Spleen (tissue), 11 donors: ENCODE results near the gene EPHB6. TPM values are rescaled to one million over a fixed set of nuclear protein-coding genes. Genes with fewer than 3 reads are reported as not detected.

ENCODE experiments used
- DNase-seq: peaks from one replicate; pipeline ENCODE4 v3.0.0-alpha.2; 2020
- H3K27ac ChIP-seq, 8 donors: fragments of 200-600 bp; sonication (generic) in 7 of 8; 1 replicate in 4 of 8; 2 replicates in 4 of 8; pipeline versions ENCODE4 v1.5.0 to v1.8.0; 2016 to 2021; ENCODE audit warnings: inconsistent platforms in 4 of 8, mild to moderate bottlenecking in 4 of 8, moderate library complexity in 1 of 8
- H3K27me3 ChIP-seq, 7 donors: fragments of 200-600 bp; sonication (generic) in 6 of 7; replicated peaks in 1 of 7; 1 replicate in 4 of 7; 2 replicates in 3 of 7; pipeline versions ENCODE4 v1.5.0 to v1.8.0; 2016 to 2021; ENCODE audit warnings: inconsistent platforms in 3 of 7, mild to moderate bottlenecking in 1 of 7
- H3K36me3 ChIP-seq, 6 donors: fragments of 200-600 bp; sonication (generic) in 5 of 6; 1 replicate in 4 of 6; 2 replicates in 2 of 6; pipeline versions ENCODE4 v1.5.0 to v1.8.0; 2016 to 2021; ENCODE audit warnings: inconsistent platforms in 2 of 6
- H3K4me1 ChIP-seq, 6 donors: fragments of 200-600 bp; sonication (generic) in 5 of 6; 1 replicate in 3 of 6; 2 replicates in 3 of 6; pipeline versions ENCODE4 v1.5.0 to v1.8.0; 2016 to 2021; ENCODE audit warnings: inconsistent platforms in 3 of 6
- H3K4me3 ChIP-seq, 8 donors: fragments of 200-600 bp; sonication (generic) in 7 of 8; 1 replicate in 4 of 8; 2 replicates in 4 of 8; pipeline versions ENCODE4 v1.5.0 to v1.8.0; 2016 to 2021; ENCODE audit warnings: inconsistent platforms in 4 of 8, mild to moderate bottlenecking in 4 of 8, moderate library complexity in 2 of 8
- H3K9me3 ChIP-seq, 8 donors: fragments of 200-600 bp; sonication (generic) in 7 of 8; 1 replicate in 4 of 8; 2 replicates in 4 of 8; pipeline versions ENCODE4 v1.5.0 to v1.8.0; 2016 to 2021; ENCODE audit warnings: inconsistent platforms in 4 of 8
- CTCF ChIP-seq, 11 experiments: fragments of 200-600 bp in 7 of 11; fragments of 450-650 bp in 4 of 11; sonication (generic) in 4 of 11; IDR thresholded peaks in 8 of 11; conservative IDR thresholded peaks in 3 of 11; 1 replicate in 7 of 11; 2 replicates in 4 of 11; pipeline versions ENCODE4 v1.4.0 to v1.8.0; 2016 to 2021; ENCODE audit warnings: antibody characterized with exemption in 11 of 11, inconsistent platforms in 4 of 11, mild to moderate bottlenecking in 1 of 11
- POLR2A ChIP-seq, 3 donors: fragments of 450-650 bp; IDR thresholded peaks; one replicate each; pipeline ENCODE4 v1.5.1; 2017; ENCODE audit warnings: antibody characterized with exemption in 3 of 3, mild to moderate bottlenecking in 1 of 3
- POLR2AphosphoS5 ChIP-seq, 3 donors: sonication (generic); formaldehyde crosslinking; IDR thresholded peaks; one replicate each; pipeline ENCODE4 v1.5.1; 2017; ENCODE audit warnings: antibody characterized with exemption in 3 of 3
- WGBS, 5 donors: extraction: QIAGEN DNeasy Blood & Tissue Kit in 3 of 5; methylation state at CpG; one replicate each; pipeline versions ENCODE4 v1.1.5 to v1.1.7; 2013 to 2018; 5-methylcytosine and 5-hydroxymethylcytosine counted together
- intact Hi-C: fragments of 100-400 bp; cut with DNase I; formaldehyde crosslinking; loops from one replicate; pipeline ENCODE4 v1.15.0; 2023; ENCODE audit warnings: low total_unique reads
- polyA plus RNA-seq, 3 donors: library from polyadenylated mRNA; stranded (reverse); fragments of 200-250 nt; gene quantifications; one replicate each; pipeline ENCODE4 v1.2.1, GENCODE V29; 2013
- total RNA-seq, 7 donors: library from RNA; depleted of rRNA in 3 of 7; stranded (reverse); fragments of >200 nt in 3 of 7; fragmentation: NEBNext Ultra II Directional in 4 of 7; extraction: Animal tissue kit (Norgen Biotek cat#: 25700) in 4 of 7; gene quantifications; one replicate each; pipeline versions ENCODE4 v1.1.0 to v1.2.1, GENCODE V29; 2016 to 2021
- donor health status: healthy with polysubstance abuse.
- donor health status: DM: no; HTN: no; CAD: no; lungs with moderate emphysema.
- donor health status: DM: no; HTN: no; CAD: no.
- donor health status: Bipolar disorder and iron deficiency.
- donor health status: healthy.
- donor health status: DM: no; HTN: no; CAD: no.
- donor health status: DM: yes; HTN: yes; CAD: no.

Gene EPHB6
- total and polyA plus RNA-seq, 10 donors: 11.3 to 28.8 (median 13.9) TPM

GRCh38 chr7:142913051-142913450 lies 58.2 kb downstream of the EPHB6 start:
- Histone ChIP-seq H3K9me3 (no peaks in the 10 kb centered on the region), H3K27me3 (peaks cover 0 to 10% (median 0%) of the 10 kb centered on the region in 7 donors), H3K36me3 (no peaks in the 10 kb centered on the region), H3K27ac (no peak overlapping the region), H3K4me1 (peaks cover 0 to 18% (median 0%) of the 10 kb centered on the region in 6 donors), H3K4me3 (no peak overlapping the region)
- WGBS, 5 donors: 47 to 77% (median 69%) methylated on average over 3 of the region's 3 CpGs
- intact Hi-C loops: no loop called here
- no peak for DNase-seq
- TF ChIP-seq POLR2A (IDR thresholded peaks at IDR 0.05) (no peak), POLR2AphosphoS5 (IDR thresholded peaks at IDR 0.05) (no peak), CTCF (IDR thresholded peaks at IDR 0.05 in 8 of 11, conservative IDR thresholded peaks at IDR 0.05 in 3 of 11) (no peak)

GRCh38 chr7:142913566-142913965 lies 58.7 kb downstream of the EPHB6 start:
- H3K4me3 ChIP-seq: no peak overlapping the region
- H3K36me3 ChIP-seq: no peaks in the 10 kb centered on the region
- H3K27ac ChIP-seq: no peak overlapping the region
- WGBS, 5 donors: 69 to 93% (median 81%) methylated on average over 2 of the region's 2 CpGs
- peaks cover 0 to 18% (median 0%) of the 10 kb centered on the region in 6 donors for H3K4me1 ChIP-seq
- peaks cover 0 to 6% (median 0%) of the 10 kb centered on the region in 7 donors for H3K27me3 ChIP-seq
- no peaks in the 10 kb centered on the region for H3K9me3 ChIP-seq
- no peak for DNase-seq
- intact Hi-C loops: no loop called here
- TF ChIP-seq POLR2AphosphoS5 (IDR thresholded peaks at IDR 0.05): no peak
- TF ChIP-seq POLR2A (IDR thresholded peaks at IDR 0.05): no peak
- no peak for TF ChIP-seq CTCF (IDR thresholded peaks at IDR 0.05 in 8 of 11, conservative IDR thresholded peaks at IDR 0.05 in 3 of 11)

- no peak for TF ChIP-seq POLR2AphosphoS5 (IDR thresholded peaks at IDR 0.05)
- H3K9me3 ChIP-seq: no peaks in the 10 kb centered on the region
- no peak for DNase-seq
- peaks cover 0 to 11% (median 0%) of the 10 kb centered on the region in 7 donors for H3K27me3 ChIP-seq
- H3K27ac ChIP-seq: no peak overlapping the region
- H3K4me3 ChIP-seq: no peak overlapping the region
- WGBS, 5 donors: 29 to 59% (median 46%) methylated on average over 1 of the region's 1 CpG
- H3K4me1 ChIP-seq: peaks cover 0 to 14% (median 0%) of the 10 kb centered on the region in 6 donors
- intact Hi-C loops: no loop called here
- no peaks in the 10 kb centered on the region for H3K36me3 ChIP-seq
These were observed 59.2 kb downstream of the EPHB6 start for GRCh38 chr7:142914121-142914520.

GRCh38 chr7:142915315-142915714 lies 60.4 kb downstream of the EPHB6 start:
- Histone ChIP-seq H3K27ac (no peak overlapping the region), H3K27me3 (peaks cover 0 to 12% (median 0%) of the 10 kb centered on the region in 7 donors), H3K9me3 (no peaks in the 10 kb centered on the region), H3K36me3 (no peaks in the 10 kb centered on the region), H3K4me1 (peaks cover 0 to 2% (median 0%) of the 10 kb centered on the region in 6 donors), H3K4me3 (no peak overlapping the region)
- DNase-seq: no peak
- 81 to 93% (median 87%) methylated on average over 7 to 8 of the region's 8 CpGs for WGBS, 5 donors
- no peak for TF ChIP-seq POLR2AphosphoS5 (IDR thresholded peaks at IDR 0.05)
- TF ChIP-seq CTCF (IDR thresholded peaks at IDR 0.05 in 8 of 11, conservative IDR thresholded peaks at IDR 0.05 in 3 of 11): no peak
- TF ChIP-seq POLR2A (IDR thresholded peaks at IDR 0.05): no peak
- intact Hi-C loops: no loop called here

GRCh38 chr7:142916508-142916907 lies 61.6 kb downstream of the EPHB6 start:
- peaks cover 0 to 7% (median 0%) of the 10 kb centered on the region in 7 donors for H3K27me3 ChIP-seq
- WGBS, 5 donors: 68 to 76% (median 73%) methylated on average over 2 of the region's 2 CpGs
- H3K27ac ChIP-seq: no peak overlapping the region
- no peak for TF ChIP-seq POLR2AphosphoS5 (IDR thresholded peaks at IDR 0.05)
- no peak for TF ChIP-seq POLR2A (IDR thresholded peaks at IDR 0.05)
- TF ChIP-seq CTCF (IDR thresholded peaks at IDR 0.05 in 8 of 11, conservative IDR thresholded peaks at IDR 0.05 in 3 of 11): no peak
- intact Hi-C loops: no loop called here
- H3K4me1 ChIP-seq: no peaks in the 10 kb centered on the region
- no peaks in the 10 kb centered on the region for H3K36me3 ChIP-seq
- H3K9me3 ChIP-seq: no peaks in the 10 kb centered on the region
- no peak for DNase-seq
- H3K4me3 ChIP-seq: no peak overlapping the region
